ENCODE data around the gene AQP4.

Gene AQP4

DNA sequence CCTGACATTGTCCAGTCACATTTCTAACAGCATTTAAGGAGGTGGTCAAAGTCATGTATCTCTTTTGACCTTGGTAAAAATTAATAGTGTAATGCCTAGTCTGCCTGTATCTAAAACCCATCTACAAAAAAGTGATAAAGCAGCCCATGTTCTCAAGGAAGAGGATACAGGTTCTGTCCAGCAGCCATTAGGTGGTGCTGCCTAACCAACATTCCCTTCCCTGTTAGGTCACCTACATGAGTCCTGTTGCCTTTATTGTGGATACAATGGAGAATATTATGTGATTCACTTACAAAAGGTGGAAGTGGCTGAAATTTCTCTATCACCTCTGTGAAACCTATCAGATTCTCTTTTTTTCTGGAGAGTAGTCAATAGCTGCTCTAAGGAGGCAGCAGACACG lies 52.5 kb downstream of the AQP4 start (continued):
- TF ChIP-seq, protein P1, sequence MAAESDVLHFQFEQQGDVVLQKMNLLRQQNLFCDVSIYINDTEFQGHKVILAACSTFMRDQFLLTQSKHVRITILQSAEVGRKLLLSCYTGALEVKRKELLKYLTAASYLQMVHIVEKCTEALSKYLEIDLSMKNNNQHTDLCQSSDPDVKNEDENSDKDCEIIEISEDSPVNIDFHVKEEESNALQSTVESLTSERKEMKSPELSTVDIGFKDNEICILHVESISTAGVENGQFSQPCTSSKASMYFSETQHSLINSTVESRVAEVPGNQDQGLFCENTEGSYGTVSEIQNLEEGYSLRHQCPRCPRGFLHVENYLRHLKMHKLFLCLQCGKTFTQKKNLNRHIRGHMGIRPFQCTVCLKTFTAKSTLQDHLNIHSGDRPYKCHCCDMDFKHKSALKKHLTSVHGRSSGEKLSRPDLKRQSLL (tag by site-specific recombination; IDR thresholded peaks at IDR 0.05), result no peak
- TF ChIP-seq ZNF133 (tag by site-specific recombination; IDR thresholded peaks at IDR 0.05) (no peak), EGR2 (tag by site-specific recombination; IDR thresholded peaks at IDR 0.05; ENCODE audit: low read depth) (no peak), ZNF654 (tag by site-specific recombination; IDR thresholded peaks at IDR 0.05; ENCODE audit: low read depth) (peak; percentile 87), ZNF423 (tag by site-specific recombination; IDR thresholded peaks at IDR 0.05) (no peak), KLF1 (tag by site-specific recombination; IDR thresholded peaks at IDR 0.05) (no peak)

DNA sequence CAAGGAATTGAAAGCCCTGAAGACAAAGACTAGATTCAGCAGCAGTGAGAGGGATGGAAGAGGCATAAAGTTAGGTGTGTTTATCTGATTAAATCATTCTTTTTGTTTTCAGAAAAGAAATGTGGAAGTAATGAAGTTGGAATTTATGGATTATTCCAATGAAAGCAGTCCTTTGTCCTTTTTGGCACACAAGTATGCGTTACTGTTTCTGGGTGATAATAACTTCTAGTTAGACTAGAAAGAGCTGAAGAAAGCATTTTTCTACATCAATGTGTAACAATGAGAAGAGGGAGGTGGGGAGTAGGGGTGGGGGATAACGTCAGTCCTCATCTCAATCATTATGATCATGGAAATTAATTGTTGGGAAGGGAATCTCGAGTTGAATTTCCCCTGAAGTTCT lies 53.0 kb downstream of the AQP4 start:
- TF ChIP-seq KLF1 (tag by site-specific recombination; IDR thresholded peaks at IDR 0.05) (no peak), ZNF266 (tag by site-specific recombination; IDR thresholded peaks at IDR 0.05; ENCODE audit: low read depth) (no peak), ZNF24 (tag by site-specific recombination; IDR thresholded peaks at IDR 0.05) (no peak), ZNF248 (tag by site-specific recombination; IDR thresholded peaks at IDR 0.05) (no peak), MEIS1 (CRISPR knock-in tag; IDR thresholded peaks at IDR 0.05; ENCODE audit: borderline replicate concordance) (no peak), SP7 (tag by site-specific recombination; IDR thresholded peaks at IDR 0.05) (no peak), REPIN1 (tag by site-specific recombination; IDR thresholded peaks at IDR 0.05; ENCODE audit: low read depth) (no peak), ZNF843 (tag by site-specific recombination; IDR thresholded peaks at IDR 0.05) (no peak), ZNF433 (tag by site-specific recombination; IDR thresholded peaks at IDR 0.05; ENCODE audit: low read depth) (no peak), PRDM1 (tag by site-specific recombination; IDR thresholded peaks at IDR 0.05) (no peak), ZNF350 (tag by site-specific recombination; IDR thresholded peaks at IDR 0.05) (no peak), ZNF596 (tag by site-specific recombination; IDR thresholded peaks at IDR 0.05) (no peak), OSR2 (tag by site-specific recombination; IDR thresholded peaks at IDR 0.05) (no peak), ZNF423 (tag by site-specific recombination; IDR thresholded peaks at IDR 0.05) (no peak), ZNF341 (tag by site-specific recombination; IDR thresholded peaks at IDR 0.05; ENCODE audit: low read depth) (no peak), ZNF2 (tag by site-specific recombination; IDR thresholded peaks at IDR 0.05) (no peak)
- TF ChIP-seq, protein P2, sequence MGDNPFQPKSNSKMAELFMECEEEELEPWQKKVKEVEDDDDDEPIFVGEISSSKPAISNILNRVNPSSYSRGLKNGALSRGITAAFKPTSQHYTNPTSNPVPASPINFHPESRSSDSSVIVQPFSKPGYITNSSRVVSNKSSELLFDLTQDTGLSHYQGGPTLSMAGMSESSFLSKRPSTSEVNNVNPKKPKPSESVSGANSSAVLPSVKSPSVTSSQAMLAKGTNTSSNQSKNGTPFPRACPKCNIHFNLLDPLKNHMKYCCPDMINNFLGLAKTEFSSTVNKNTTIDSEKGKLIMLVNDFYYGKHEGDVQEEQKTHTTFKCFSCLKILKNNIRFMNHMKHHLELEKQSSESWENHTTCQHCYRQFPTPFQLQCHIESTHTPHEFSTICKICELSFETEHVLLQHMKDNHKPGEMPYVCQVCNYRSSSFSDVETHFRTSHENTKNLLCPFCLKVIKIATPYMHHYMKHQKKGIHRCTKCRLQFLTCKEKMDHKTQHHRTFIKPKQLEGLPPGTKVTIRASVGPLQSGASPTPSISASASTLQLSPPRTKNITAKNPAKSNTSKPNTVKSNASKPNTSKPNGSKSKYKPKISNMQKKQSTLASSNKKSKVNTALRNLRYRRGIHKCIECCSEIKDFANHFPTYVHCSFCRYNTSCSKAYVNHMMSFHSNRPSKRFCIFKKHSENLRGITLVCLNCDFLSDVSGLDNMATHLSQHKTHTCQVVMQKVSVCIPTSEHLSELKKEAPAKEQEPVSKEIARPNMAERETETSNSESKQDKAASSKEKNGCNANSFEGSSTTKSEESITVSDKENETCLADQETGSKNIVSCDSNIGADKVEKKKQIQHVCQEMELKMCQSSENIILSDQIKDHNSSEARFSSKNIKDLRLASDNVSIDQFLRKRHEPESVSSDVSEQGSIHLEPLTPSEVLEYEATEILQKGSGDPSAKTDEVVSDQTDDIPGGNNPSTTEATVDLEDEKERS (tag by site-specific recombination; IDR thresholded peaks at IDR 0.05), result no peak
- TF ChIP-seq, protein P3, sequence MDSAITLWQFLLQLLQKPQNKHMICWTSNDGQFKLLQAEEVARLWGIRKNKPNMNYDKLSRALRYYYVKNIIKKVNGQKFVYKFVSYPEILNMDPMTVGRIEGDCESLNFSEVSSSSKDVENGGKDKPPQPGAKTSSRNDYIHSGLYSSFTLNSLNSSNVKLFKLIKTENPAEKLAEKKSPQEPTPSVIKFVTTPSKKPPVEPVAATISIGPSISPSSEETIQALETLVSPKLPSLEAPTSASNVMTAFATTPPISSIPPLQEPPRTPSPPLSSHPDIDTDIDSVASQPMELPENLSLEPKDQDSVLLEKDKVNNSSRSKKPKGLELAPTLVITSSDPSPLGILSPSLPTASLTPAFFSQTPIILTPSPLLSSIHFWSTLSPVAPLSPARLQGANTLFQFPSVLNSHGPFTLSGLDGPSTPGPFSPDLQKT (IDR thresholded peaks at IDR 0.05; ENCODE audit: borderline replicate concordance, low read depth, low read length), result no peak
- Histone ChIP-seq H3K9me3 (ENCODE audit: control insufficient read depth, insufficient read depth, low read depth, low read length) (no peaks in the 10 kb centered on the region), H3K36me3 (ENCODE audit: control insufficient read depth in 2 of 2, insufficient read depth in 1 of 2, low read length in 2 of 2) (no peaks in the 10 kb centered on the region), H3K4me1 (ENCODE audit: control insufficient read depth, insufficient read depth, low read length) (no peaks in the 10 kb centered on the region), H3K4me3 (ENCODE audit: low read depth, low read length) (no peak overlapping the region), H3K27ac (ENCODE audit: extremely low read depth, low read depth, low read length) (no peak overlapping the region)
- CTCF ChIA-PET, result interaction anchor here (0.6 to 2.0 kb wide), 22 partner anchors 8 to 971 kb away, joined by 3 to 6 read pairs (median 4); no protein-coding TSS in a partner anchor
- POLR2A ChIA-PET, result no interaction called here
